Right lobe of liver (tissue), 4 donors: ENCODE measurements around the gene FNIP2.

Experiments
- POLR2A ChIP-seq: fragments of 450-650 bp; IDR thresholded peaks from one replicate; pipeline ENCODE4 v1.6.1; 2017; ENCODE audit warnings: antibody characterized with exemption, mild to moderate bottlenecking
- TF ChIP-seq, protein P1 (sequence below), 4 donors: fragments of 200-600 bp in 3 of 4; fragments of 450-650 bp in 1 of 4; IDR thresholded peaks; one replicate each; pipeline versions ENCODE4 v1.5.1 to v1.8.0; 2016 to 2022; ENCODE audit warnings: antibody characterized with exemption in 4 of 4, mild to moderate bottlenecking in 2 of 4
- donor health status: DM: no; HTN: no; CAD: no.
- donor health status: DM: no; HTN: no; CAD: no.
- donor health status: DM: no; HTN: yes; CAD: no.

GRCh38 chr4:158760866-158761265 is 8.0 kb upstream of the FNIP2 start:
- no peak for TF ChIP-seq POLR2A
- TF ChIP-seq, protein P1, sequence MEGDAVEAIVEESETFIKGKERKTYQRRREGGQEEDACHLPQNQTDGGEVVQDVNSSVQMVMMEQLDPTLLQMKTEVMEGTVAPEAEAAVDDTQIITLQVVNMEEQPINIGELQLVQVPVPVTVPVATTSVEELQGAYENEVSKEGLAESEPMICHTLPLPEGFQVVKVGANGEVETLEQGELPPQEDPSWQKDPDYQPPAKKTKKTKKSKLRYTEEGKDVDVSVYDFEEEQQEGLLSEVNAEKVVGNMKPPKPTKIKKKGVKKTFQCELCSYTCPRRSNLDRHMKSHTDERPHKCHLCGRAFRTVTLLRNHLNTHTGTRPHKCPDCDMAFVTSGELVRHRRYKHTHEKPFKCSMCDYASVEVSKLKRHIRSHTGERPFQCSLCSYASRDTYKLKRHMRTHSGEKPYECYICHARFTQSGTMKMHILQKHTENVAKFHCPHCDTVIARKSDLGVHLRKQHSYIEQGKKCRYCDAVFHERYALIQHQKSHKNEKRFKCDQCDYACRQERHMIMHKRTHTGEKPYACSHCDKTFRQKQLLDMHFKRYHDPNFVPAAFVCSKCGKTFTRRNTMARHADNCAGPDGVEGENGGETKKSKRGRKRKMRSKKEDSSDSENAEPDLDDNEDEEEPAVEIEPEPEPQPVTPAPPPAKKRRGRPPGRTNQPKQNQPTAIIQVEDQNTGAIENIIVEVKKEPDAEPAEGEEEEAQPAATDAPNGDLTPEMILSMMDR (IDR thresholded peaks at IDR 0.05) = no peak
